HG03469 (cell line): Measurements from ENCODE around the gene DGLUCY.
"Not testable (repeated sequence)": the region's sequence is repeated elsewhere in the genome, so short reads cannot be mapped to it uniquely, and the experiment has no call there.

Source experiments
- ATAC-seq: cut with Tn5 transposase; IDR thresholded peaks from one replicate; pipeline ENCODE4 v1.9.1; 2021; ENCODE audit warnings: mild to moderate bottlenecking, moderate library complexity, moderate number of reproducible peaks; ENCODE audit not compliant: unreplicated experiment

The DGLUCY gene

GRCh38 chr14:91113829-91114078 lies at the start of gene DGLUCY:
DGLUCY (plus strand) TSS chr14:91114073; CDS start chr14:91160295, 46,222 bp downstream.
- ATAC-seq = peak; percentile 53

GRCh38 chr14:91065266-91065665 lies 48.6 kb upstream of the DGLUCY start:
- no peak for ATAC-seq

DNA sequence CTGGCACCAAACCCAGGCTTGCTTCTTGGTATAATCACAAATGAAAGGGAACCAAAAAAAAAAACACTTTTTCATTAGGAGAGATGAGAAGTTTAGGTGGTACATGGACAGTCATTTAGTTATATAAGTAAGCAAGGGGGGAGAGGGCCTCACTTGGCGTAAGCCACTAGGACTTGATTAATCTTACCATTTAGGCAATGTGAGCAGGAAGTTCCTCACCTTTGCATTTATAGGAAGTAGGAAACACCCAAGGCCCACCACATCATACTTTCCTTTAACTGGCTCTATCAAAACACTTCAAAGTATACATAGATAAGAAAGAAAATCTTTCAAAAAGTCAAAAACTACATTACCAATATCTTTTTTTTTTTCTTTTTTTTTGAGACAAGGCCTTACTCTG lies 46.7 kb upstream of the DGLUCY start:
- no peak for ATAC-seq

DNA sequence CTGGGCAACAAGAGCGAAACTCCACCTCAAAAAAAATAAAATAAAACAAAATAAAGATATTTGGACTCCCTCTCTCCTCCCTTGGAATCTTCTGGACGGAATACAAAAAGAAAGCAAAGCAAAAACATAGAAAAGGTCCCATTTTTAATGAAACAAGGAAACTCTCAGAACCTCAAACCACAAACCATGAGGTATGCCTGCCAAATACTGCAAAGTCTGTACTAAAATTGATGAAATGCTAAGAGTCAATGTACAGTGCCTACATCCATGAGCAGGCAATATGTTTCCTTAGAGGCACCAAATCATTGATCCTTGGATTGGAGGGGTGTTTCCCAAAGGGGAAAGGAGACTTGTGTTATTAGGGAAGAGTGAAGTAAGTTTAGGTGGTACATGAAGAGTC lies 45.2 kb upstream of the DGLUCY start:
- no peak for ATAC-seq

DNA sequence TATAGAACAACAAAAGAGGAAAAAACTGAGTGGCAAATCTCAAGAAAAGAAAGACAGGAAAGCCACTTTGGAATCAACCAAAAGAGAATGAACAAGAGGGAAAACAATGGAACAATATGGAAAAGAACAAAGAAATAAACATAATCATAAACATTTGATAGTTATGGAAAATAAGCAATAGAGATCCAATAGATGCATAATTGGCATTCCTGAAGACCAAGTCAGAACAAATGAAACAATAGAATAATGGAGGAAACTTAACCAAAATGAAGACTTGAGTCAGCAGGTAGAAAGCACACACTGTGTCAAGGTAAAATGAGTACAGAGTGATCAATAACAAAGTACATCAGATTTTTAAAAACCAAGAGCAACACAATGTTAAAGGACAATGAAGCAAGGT lies 43.3 kb upstream of the DGLUCY start:
- no peak for ATAC-seq

- ATAC-seq = no peak
These were observed 38.3 kb upstream of the DGLUCY start for GRCh38 chr14:91075553-91075952.

- ATAC-seq = peak; percentile 67
These were observed 35.7 kb upstream of the DGLUCY start for GRCh38 chr14:91078095-91078737.

GRCh38 chr14:91080071-91080470 lies 33.8 kb upstream of the DGLUCY start:
- ATAC-seq = no peak

GRCh38 chr14:91082282-91082681 lies 31.6 kb upstream of the DGLUCY start:
- ATAC-seq = no peak

GRCh38 chr14:91084516-91084915 lies 29.4 kb upstream of the DGLUCY start:
- no peak for ATAC-seq

DNA sequence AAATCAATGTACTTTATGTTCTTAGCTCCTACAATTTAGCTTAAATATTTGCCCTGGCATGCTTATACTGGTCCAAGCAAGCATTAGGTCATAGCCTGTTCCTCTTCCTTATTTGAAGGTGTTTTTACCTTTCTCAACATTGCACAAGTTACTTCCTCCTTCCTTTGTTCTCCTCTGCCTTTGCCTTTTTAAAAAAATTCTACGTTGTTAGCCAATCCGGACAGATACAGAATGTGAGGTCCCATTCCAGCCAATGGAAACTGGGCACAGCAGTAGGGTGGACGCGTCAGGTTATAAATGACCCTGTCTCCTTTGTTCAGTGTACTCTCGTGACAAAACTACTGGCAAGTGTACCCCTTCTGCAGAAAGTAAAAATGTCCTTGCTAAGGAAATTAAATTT lies 26.4 kb upstream of the DGLUCY start:
- ATAC-seq = not testable (repeated sequence)

GRCh38 chr14:91088585-91089235 lies 25.2 kb upstream of the DGLUCY start:
- ATAC-seq = no peak

DNA sequence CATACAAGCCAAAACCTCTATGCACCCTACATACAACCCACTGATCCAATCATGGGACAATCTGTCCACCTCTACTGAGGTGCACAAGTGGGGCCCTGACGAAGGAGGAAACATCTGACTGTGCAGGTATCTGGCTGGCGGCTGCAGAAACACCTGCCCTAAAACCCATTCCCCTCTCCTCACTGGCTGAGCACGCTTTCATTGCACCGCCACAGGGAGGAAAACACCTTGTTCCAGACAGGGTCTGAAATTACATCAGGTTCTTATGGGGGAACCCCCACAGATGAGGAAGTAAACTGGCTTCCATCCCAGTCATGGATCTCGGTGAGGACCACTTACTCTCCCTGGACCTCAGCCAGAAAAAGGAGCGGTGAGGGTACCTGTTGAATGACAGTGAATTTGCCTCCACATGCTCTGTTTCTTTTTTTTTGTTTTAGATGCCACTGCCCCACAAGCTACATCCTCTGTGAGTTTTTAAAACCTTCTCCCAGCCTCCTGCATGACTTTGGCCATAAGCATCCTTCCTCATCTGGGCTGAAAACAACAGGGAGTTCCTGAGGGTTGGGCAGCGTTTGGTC lies 23.8 kb upstream of the DGLUCY start:
- no peak for ATAC-seq

GRCh38 chr14:91090743-91091142 lies 23.1 kb upstream of the DGLUCY start:
- no peak for ATAC-seq

DNA sequence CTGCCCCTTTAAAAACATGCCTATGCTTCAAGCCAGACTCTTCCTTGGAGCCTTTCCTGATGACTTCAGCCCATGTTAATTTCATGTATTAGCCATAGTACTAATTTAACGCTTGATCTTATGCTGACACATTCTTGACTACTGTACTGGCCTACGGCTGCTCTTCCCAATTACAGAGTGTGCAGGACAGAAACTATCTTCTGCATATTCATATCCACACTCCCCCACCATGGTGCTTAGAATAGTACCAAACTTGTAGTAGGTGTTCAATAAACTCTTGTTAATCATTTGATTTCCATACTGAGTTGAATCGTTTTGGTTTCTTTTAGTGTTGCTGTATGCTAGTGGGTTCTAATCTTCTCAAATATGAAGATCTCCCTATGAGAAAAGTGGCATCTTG lies 21.8 kb upstream of the DGLUCY start:
- ATAC-seq = no peak

- ATAC-seq = not testable (repeated sequence)
These were observed 20.0 kb upstream of the DGLUCY start for GRCh38 chr14:91093743-91094472.

- no peak for ATAC-seq
These were observed 19.1 kb upstream of the DGLUCY start for GRCh38 chr14:91094772-91095171.

DNA sequence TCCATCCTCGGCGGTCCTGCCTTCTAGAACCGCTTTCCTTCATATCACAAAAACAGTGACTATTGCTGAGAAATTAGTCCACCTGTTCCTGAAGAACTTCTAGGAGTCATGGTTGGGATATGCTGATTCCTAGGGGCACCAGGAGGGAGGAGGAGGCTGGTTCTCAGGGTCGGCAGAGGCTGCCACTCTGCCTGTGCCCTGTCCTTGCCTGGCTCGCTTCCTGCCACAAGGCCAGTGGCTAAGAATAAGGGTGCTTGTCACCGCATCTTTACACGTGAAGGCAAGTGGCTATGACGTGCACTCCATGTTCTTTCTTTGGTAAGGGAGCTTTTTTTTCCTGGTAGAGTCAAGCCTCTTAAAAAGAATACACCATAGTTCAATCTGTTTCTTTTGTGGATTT lies 18.7 kb upstream of the DGLUCY start:
- no peak for ATAC-seq

DNA sequence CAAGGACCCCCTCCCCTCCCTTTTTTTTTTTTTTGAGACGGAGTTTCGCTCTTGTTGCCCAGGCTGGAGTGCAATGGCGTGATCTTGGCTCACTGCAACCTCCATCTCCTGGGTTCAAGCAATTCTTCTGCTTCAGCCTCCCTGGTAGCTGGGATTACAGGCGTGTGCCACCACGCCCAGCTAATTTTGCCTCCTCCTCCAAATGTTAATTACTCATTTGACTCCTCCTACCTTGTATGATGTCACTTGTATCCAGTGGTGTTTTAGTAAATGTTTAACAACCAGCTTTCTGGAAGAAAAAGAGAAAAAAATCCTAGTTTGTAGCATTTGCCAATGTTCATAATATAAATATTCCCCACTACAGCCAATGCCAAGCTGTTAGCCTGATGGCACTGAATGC lies 16.2 kb upstream of the DGLUCY start:
- ATAC-seq = not testable (repeated sequence)

DNA sequence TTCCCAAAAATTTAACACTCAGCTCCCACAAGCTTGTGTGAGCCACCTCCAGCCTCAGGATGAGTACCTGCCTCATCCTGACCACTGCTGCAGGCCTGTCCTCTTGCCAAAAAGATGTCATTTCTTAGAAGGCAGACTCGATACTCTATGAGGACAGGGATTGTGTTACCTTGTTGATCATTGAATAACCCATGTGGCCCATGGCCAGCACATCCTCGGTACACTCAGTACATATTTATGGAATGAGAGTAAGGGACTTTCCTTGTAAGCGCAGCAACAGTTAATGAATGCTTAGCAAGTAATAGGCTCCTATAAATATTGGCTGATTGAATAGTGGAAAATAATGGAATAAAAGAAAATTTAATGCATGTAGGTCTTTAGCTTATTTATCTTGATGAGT lies 15.3 kb upstream of the DGLUCY start:
- ATAC-seq = no peak

- ATAC-seq = no peak
These were observed 13.8 kb upstream of the DGLUCY start for GRCh38 chr14:91100102-91100501.

DNA sequence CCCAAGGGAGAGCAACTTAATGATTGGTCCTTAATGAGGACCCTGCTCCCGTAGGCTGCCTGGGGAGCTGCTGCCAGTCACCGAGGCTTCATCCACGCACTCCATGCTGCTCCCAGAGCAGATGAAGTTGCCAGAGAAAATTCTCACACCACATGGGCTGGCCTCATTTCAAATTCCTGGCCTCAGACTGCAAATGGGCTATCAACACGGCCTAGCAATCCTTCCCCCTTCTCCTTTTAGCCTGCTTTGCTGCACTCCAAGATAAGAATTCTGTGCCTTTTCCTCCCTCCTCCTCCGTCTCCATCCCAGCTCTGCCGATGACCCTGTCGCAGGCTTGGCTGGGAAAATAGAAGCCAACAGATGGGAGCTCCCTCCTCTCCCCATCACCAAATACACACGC lies 10.8 kb upstream of the DGLUCY start:
- ATAC-seq = no peak
